H54 (cell line): ENCODE measurements around the gene ARL16.
A peak's percentile ranks its signal among the peaks of the same experiment; 100 is the strongest.

ENCODE experiments used
- DNase-seq: peaks from one replicate; pipeline ENCODE4 v3.0.0; 2011; ENCODE audit warnings: low spot score, mixed read lengths; ENCODE audit not compliant: insufficient read length
- FAIRE-seq: peaks from 3 replicates; lab custom pipeline; 2011; peaks lifted over from hg19 to GRCh38; lab: Jason Lieb, UNC
- POLR2A ChIP-seq: IDR thresholded peaks from 2 replicates; pipeline ENCODE4 v1.6.1; 2011; ENCODE audit warnings: low read depth, mild to moderate bottlenecking, low read length

ARL16 gene

GRCh38 chr17:81641825-81642489, 41.6 kb downstream of the ARL16 start:
- DNase-seq (peak; percentile 99), FAIRE-seq (no peak)
- TF ChIP-seq POLR2A, result 0 out of 2 replicates have a peak, but pooled peaks have one; percentile 19

DNA sequence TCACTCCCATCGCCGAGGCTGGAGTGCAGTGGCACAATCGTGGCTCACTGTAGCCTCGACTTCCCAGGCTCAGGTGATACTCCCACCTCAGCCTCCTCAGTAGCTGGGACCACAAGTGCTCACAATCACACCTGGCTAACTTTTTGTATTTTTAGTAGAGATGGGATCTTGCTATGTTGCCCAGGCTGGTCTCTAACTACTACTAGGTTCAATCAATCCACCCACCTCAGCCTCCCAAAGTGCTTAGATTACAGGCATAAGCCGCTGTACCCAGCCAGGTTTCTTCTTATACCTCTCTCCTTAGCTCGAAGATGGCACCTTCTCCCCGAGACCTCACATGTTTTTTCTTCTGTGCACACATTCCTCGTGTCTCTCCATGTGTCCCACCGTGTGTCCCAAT, 43.6 kb downstream of the ARL16 start:
- FAIRE-seq (no peak), DNase-seq (no peak)
- no peak for TF ChIP-seq POLR2A

GRCh38 chr17:81638683-81639082, 44.9 kb downstream of the ARL16 start:
- TF ChIP-seq POLR2A, result no peak
- DNase-seq (no peak), FAIRE-seq (no peak)

DNA sequence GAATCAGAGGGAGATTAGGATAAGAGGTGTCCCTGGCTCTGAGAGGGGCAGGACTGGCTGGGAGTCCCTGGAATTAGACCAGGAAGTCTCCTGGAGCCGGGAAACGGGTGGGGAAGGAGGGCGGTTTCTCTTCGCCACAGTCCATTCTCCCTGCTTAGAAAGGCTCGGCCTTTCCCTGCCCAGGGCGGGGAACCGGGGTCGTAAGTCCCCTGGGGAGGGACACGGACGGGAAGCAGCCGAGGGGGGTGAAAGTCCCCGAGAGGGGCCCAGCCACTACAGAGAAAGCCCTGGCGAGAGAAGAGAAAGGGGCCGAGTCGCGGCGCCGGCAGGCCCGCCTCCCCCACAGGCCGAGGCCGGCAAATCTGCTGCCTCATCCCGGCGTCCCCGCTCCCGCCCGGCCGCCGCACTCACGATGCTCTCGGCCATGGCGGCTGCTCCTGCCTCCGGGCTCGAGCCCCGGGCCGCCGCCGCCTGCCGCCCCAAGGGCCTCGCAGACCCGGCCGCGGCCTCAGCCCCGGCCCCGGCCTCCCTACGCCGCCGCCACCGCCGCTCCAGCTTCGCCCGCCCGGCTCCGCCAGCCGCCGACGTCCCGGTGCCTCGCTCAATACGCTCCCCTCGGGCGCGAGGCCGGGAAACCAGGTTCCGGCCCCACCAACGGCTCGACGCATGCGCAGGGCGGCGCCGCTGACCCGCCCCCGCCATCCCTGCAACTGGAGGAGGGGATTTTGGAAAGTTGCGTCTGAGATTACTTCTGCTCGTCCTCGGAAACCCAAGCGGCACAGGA, 46.9 kb downstream of the ARL16 start, which contains the start of the genes NPLOC4 and TSPAN10:
Gene NPLOC4, minus strand, starts transcription at position 608 of the 784 bp plus-strand sequence. Its CDS starts 182 bp downstream, at position 426.
Gene TSPAN10, plus strand, starts transcription at position 692 of the 784 bp plus-strand sequence. CDS start 5,217 bp downstream, outside the sequence.
- peak; percentile 86 for TF ChIP-seq POLR2A
- DNase-seq (peak; percentile 90), FAIRE-seq (no peak)

- no peak for TF ChIP-seq POLR2A
- DNase-seq (peak; percentile 80), FAIRE-seq (no peak)
Observed at GRCh38 chr17:81635973-81636504, 47.6 kb downstream of the ARL16 start.

- TF ChIP-seq POLR2A, result no peak
- DNase-seq (no peak), FAIRE-seq (no peak)
Observed at GRCh38 chr17:81635431-81635830, 48.2 kb downstream of the ARL16 start.

- no peak for TF ChIP-seq POLR2A
Observed at GRCh38 chr17:81631482-81631881, 52.1 kb downstream of the ARL16 start.

More at GRCh38 chr17:81631482-81631881, 52.1 kb downstream of the ARL16 start:
- DNase-seq (no peak), FAIRE-seq (no peak)
